NCI-H510A (cell line): ENCODE measurements around the gene NDUFS4.
"Not testable (repeated sequence)": the region's sequence is repeated elsewhere in the genome, so short reads cannot be mapped to it uniquely, and the experiment has no call there.

ENCODE experiments used
- DNase-seq: peaks from one replicate; lab custom pipeline; 2025; lab: John Stamatoyannopoulos, UW

NDUFS4 gene

GRCh38 chr5:53575101-53575500 lies 14.7 kb downstream of the NDUFS4 start:
- no peak for DNase-seq

- DNase-seq, result no peak
These were observed 15.4 kb downstream of the NDUFS4 start for GRCh38 chr5:53575831-53576230.

- no peak for DNase-seq
These were observed 16.2 kb downstream of the NDUFS4 start for GRCh38 chr5:53576674-53577073.

- DNase-seq, result no peak
These were observed 18.4 kb downstream of the NDUFS4 start for GRCh38 chr5:53578854-53579253.

GRCh38 chr5:53580547-53580946 lies 20.1 kb downstream of the NDUFS4 start:
- DNase-seq, result no peak

GRCh38 chr5:53582225-53582624 lies 21.8 kb downstream of the NDUFS4 start:
- DNase-seq, result no peak

- no peak for DNase-seq
These were observed 30.3 kb downstream of the NDUFS4 start for GRCh38 chr5:53590759-53591158.

GRCh38 chr5:53594419-53594818 lies 34.0 kb downstream of the NDUFS4 start:
- no peak for DNase-seq

- no peak for DNase-seq
These were observed 37.5 kb downstream of the NDUFS4 start for GRCh38 chr5:53597894-53598293.

GRCh38 chr5:53601570-53601969 lies 41.1 kb downstream of the NDUFS4 start:
- no peak for DNase-seq

GRCh38 chr5:53603009-53603687 lies 42.7 kb downstream of the NDUFS4 start:
- DNase-seq, result no peak

- no peak for DNase-seq
These were observed 43.9 kb downstream of the NDUFS4 start for GRCh38 chr5:53604309-53604708.

- DNase-seq, result no peak
These were observed 47.4 kb downstream of the NDUFS4 start for GRCh38 chr5:53607886-53608285.

- not testable (repeated sequence) for DNase-seq
These were observed 48.5 kb downstream of the NDUFS4 start for GRCh38 chr5:53608897-53609296.

- no peak for DNase-seq
These were observed 52.6 kb downstream of the NDUFS4 start for GRCh38 chr5:53613061-53613460.

- no peak for DNase-seq
These were observed 53.1 kb downstream of the NDUFS4 start for GRCh38 chr5:53613536-53613935.

GRCh38 chr5:53614376-53614885 lies 54.0 kb downstream of the NDUFS4 start:
- no peak for DNase-seq

- DNase-seq, result no peak
These were observed 56.6 kb downstream of the NDUFS4 start for GRCh38 chr5:53616939-53617549.

GRCh38 chr5:53631251-53631650 lies 70.8 kb downstream of the NDUFS4 start:
- DNase-seq, result no peak

- no peak for DNase-seq
These were observed 81.6 kb downstream of the NDUFS4 start for GRCh38 chr5:53642061-53642460.

GRCh38 chr5:53643445-53643844 lies 83.0 kb downstream of the NDUFS4 start:
- no peak for DNase-seq

- DNase-seq, result no peak
These were observed 84.6 kb downstream of the NDUFS4 start for GRCh38 chr5:53645078-53645477.

- no peak for DNase-seq
These were observed 88.9 kb downstream of the NDUFS4 start for GRCh38 chr5:53649352-53649751.

GRCh38 chr5:53660573-53660972 lies 100.1 kb downstream of the NDUFS4 start:
- not testable (repeated sequence) for DNase-seq
